IPS-11a (cell line): ENCODE results near the gene PTPN2.

Experiments
- H3K4me3 ChIP-seq: one replicate; pipeline ENCODE4 v1.5.1; 2013; ENCODE audit warnings: low read depth, low read length, control low read depth

PTPN2 gene

DNA sequence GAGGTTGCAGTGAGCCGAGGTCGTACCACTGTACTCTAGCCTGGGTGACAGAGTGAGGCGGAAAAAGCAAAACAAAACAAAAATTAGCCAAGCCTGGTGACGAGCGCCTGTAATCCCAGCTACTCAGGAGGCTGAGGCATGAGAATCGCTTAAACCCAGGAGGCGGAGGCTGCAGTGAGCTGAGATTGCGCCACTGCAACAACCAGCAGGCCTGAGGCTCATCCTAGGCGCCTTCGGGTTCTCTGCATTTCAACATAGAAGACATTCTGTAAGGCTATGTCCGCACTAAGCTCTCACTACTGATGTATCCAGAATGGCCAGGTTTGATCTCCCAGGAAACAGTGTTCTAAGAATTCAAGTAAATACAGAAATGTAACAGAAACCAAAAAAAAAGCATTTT is 23.5 kb downstream of the PTPN2 start:
- no peak overlapping the region for H3K4me3 ChIP-seq

DNA sequence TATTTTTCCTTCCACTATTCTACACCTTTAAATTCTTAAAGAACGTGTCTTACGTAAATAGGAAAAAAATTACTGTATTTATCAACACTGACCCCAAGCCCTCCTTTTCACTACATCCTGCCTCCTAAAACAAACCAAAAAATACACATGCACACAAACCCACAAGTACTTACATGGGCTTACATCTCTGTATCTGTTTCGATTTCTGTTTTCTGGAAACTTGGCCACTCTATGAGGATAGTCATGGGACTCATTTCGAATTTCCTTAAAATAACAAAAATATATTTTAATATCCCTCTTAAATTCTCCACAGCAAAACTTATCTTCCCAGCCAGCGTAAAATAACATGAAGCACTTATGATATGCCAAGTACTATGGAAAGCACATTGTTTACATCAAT is 25.0 kb downstream of the PTPN2 start:
- H3K4me3 ChIP-seq, result no peak overlapping the region

DNA sequence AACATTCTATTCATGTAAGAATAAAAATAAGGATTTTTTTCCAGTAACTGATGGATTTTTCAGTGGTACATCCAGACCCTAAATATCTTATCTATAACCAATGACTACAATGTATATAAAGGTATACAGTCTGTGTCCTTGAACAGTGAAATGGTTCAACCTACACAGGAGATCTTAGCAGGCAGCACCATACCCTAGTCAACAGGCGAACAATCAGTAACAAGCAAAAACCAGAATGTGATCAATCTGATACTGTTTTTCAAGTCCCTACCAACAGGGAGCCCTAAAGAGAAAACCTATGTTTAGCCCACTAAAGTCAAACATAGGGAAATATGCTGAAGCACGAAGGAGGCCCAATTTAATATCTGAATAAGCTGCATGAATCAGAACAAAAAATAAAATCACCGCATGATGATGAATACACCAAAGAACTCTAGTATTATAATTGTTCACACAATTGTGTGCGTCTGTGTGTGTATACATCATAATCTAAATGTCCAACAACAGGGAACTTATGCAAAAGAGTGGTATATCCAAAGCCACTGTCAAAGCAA is 26.0 kb downstream of the PTPN2 start:
- no peak overlapping the region for H3K4me3 ChIP-seq

DNA sequence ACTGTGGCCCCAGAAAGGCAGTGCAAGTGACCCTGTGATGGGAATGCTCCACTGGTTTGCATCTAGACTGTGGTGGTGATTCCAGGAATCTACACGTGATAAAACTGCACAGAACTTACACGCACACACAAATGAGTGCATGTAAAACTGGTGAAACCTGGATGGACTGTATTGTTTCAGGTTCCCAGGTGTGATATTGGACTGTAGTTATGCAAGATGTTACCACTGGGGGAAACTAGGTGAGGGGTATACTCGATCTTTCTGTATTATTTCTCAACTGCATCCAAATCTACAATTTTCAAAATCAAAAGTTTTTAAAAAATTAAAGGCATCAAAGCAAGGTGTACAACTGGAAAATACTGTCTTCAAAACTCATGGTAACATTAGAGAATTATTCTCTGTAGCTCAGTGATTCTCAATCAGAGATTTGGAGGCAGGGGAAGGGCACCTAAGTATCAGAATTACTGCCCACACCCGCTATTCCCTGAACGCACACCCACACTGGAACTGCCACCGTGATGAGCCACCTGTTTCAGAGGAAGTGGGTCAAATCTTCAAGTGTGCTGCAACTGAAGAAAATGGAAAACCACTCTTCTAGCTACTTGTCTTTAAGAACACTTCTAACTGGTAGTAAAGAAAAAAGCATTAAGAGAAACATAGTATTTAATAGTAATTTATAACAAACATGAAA is 26.7 kb downstream of the PTPN2 start:
- no peak overlapping the region for H3K4me3 ChIP-seq

DNA sequence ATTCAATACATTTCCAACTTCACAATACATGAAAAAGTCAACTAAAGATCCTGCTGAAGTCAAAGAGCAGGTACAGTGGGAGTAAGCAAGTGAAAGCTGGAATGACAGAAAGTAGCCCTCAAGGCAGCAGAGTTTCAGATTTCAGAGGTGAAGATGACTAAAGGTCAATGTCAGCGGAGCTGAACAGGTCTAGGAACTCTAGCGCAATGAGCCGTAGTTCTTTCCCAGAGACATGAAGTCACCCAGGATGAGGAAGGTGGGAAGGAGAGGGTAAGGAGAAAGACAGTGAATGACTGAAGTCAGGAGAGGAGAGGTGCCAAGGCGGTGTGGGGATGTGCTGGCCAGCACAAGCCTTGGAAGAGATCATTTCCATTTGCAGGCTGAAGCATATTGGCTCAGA is 28.1 kb downstream of the PTPN2 start:
- no peak overlapping the region for H3K4me3 ChIP-seq

DNA sequence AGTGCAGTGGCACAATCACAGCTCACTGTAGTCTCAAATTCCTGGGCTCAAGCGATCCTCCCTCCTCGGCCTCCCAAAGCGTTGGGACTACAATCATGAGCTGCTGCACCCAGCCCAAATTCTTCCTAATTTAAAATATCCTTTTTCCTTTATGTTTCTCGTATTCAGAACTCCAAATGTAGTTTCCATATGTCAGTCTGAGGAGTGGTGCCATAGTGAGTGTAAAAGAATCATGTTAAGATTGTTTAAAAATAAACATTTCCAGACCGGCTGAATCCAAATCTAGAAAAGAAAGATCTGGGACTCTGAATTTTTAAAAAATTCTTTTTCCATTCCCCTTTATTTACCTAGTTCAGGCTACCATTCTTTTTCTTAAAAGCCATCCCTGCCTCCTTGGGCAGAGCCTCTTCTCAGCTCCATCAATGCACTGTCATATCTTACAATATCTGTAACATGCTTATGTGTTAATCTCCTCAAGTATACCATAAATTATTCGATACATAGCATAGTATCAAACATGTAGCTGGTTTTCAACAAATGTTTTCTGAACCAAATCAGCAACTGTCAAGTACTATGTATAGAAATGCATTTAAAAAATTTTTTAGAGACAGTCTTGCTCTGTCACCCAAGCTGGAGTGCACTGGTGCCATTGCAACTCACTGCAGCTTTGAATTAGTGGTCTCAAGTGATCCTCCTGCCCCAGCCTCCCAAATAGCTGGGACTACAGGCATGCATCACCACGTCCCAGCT is 31.3 kb downstream of the PTPN2 start:
- H3K4me3 ChIP-seq, result no peak overlapping the region

DNA sequence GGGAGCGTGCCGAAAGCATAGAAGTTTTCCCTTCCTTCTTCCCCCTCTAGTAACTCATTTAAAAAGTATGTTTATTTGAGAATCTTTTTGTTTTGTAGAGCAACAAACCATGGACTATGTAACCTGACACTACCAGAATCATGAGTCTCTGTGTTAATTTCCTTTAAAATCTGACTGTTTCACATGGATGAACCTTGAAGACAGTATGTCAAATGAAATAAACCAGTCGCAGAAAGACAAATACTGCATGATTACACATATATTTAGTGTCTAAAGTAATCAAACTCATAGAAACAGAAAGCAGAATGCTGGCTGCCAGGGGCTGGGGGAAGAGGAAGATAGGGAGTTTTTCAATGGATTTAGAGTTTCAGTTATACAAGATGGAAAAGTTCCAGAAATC is 32.3 kb downstream of the PTPN2 start:
- H3K4me3 ChIP-seq, result no peak overlapping the region

DNA sequence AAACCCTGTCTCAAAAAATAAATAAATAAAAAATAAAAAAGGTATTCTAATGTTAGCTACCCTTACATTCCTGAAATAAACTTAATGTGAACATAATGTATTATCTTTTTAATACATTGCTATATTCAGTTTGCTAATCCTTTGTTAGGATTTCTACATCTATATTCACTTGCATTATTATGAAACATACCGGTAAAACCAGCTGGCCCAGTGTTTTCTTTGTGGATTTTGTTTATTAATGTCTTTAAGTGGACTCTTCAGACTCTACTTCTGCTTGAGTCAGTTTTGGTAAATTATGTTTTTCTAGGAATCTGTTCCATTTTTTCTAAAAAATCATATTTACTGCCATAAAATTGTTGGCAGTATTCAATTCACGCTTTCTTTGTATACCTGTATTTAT is 34.5 kb downstream of the PTPN2 start:
- H3K4me3 ChIP-seq, result no peak overlapping the region

DNA sequence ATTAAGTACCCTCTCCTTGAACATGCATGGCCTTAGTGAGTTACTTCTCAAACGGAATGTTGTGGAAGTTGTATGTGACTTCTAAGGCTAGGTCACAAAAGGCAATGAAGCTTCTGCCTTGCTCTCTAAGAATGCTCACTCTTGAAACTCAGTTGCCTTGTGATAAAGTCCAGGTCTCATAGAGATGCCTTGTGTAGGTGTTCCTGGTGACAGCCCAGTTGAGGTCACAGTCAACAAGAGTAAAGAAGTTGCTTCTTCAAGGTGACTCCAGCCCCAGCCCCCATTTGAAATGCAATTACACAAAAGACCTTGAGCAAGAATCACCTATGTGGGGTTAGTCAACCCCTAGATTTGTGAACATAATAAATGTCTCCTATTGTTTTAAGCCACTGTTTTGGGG is 35.6 kb downstream of the PTPN2 start:
- H3K4me3 ChIP-seq, result no peak overlapping the region

DNA sequence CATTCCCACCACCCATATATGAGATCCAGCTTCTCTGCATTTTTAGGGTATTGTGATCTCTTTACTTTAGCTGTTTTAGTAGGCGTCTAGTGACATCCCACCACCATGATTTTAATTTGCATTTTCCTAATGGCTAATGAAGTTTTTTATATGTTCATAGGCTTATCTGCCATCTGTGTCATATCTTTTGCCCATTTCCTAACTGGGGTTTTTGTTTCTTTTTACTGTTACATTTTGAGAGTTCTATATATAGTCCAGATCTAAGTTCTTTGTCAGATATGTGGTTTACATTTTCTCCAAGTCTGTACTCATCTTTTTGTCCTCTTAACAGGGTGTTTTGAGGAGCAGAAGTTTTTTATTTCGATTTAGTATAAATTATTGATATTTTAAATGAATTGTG is 39.6 kb downstream of the PTPN2 start:
- H3K4me3 ChIP-seq, result no peak overlapping the region

DNA sequence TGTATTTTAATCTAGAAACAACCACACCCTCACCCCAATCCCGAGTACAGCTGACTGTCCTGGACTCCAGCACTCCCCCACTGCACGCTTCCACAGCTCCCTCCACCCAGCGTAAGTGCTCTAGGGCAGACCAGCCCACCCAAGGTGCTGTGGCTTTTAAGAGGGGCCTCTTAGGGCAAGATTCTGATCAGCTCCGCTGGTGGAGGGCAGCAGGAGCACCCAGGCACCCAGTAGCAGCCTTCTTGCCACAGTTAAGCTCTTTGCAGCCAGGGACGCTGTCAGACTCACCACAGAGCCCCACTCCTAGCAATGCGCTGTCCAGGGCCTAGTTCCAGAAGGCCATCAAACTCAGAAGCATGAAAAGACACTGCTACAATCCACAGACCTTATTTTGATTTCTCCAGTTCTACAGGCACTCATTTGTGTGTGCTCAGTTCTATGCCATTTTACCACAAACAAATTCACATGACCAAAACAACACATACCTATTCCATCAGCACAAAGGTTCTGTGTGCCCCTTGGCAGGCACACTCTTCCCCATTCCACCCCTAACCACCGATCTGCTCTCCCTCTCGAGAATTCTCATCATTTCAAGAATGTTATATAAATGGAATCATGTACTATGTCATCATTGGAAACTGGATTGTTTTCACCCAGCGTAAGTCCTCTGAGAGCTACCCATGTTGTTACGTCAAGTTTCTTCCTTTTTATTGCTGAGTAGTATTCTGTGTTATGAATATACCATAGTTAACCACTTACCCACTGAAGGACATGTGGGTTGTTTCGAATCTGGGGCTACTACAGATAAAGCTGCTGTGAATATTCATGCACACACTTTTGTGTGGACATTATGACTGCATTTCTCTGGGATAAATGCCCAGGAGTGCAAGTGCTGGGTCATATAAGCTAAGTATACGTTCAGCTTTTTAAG is 40.4 kb downstream of the PTPN2 start:
- H3K4me3 ChIP-seq, result no peak overlapping the region

DNA sequence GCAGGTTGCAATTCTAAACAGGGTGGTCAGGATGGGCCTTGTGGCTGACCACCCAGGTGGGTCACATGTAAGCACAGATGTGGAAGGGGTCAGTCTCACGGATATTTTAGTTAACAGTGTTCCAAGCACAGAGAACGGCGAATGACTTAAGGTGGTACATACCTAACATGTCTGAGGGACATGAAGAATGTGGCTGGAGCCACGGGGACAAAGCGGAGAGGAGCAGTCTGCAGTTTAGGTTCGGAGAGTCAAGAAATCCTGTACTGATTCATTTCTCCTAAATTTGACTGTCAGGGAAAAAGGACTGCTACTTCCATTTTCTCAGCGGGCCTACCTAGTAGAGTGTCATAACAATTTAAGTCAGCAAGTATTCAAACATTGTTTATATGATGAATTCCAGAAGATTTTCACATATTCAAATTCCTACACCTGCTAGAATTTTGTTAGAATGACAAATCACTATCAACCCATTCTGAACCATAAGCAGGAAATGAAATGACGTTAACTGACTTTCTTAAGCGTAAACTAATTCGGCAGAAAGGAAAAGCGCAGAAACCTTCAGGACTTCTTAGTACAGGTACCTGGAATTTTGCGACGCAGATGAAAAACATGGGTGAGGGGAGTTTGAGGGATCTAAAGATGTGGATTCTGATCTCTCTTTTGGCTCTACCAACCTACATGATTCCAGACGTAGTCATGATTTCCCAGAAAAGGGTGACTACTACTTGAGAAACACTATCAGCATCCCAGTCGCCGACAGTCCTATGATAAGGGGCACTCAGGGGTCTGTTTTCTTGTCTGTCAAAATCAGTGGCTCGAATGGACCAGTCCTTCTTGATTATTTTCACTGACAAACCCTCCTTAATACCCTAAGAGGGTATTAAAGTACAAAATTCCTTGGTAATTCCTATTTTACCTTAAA is 41.3 kb downstream of the PTPN2 start:
- no peak overlapping the region for H3K4me3 ChIP-seq

DNA sequence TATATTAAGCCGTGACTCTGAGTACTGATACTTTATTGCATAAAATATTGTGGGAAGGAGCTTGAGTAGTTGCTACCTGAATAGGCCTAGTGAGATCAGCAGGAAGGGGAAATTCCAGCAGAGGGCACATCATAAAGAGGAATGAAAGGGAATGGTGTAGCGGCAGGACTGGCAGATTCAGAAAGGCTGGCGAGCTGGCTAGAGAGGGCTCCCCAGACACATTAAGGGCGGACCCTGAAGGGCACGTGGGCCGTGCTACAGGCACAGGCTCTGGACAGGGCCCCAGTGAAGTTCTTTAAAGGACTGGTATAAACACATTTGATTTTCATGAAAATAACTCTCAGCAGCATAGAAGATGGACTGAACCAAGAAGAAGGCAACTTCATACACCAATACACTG is 43.0 kb downstream of the PTPN2 start:
- no peak overlapping the region for H3K4me3 ChIP-seq

DNA sequence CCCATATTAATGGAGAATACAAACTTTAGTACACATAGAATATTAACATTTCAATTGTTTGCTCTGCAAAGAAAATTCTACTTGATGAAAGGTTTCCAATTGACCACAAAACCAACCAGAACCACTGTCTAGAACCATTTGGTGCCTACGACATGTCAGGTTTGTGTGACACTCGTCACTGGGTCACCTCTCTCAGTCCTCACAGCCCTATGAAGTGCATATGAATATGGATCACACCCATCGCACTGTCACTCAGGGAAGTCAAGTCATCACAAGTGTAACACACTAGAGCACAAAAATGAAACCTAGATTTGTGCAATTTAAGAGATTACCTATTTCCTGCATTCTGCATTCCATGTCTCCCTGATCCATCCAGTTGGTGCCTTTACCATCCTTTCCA is 43.7 kb downstream of the PTPN2 start:
- no peak overlapping the region for H3K4me3 ChIP-seq

DNA sequence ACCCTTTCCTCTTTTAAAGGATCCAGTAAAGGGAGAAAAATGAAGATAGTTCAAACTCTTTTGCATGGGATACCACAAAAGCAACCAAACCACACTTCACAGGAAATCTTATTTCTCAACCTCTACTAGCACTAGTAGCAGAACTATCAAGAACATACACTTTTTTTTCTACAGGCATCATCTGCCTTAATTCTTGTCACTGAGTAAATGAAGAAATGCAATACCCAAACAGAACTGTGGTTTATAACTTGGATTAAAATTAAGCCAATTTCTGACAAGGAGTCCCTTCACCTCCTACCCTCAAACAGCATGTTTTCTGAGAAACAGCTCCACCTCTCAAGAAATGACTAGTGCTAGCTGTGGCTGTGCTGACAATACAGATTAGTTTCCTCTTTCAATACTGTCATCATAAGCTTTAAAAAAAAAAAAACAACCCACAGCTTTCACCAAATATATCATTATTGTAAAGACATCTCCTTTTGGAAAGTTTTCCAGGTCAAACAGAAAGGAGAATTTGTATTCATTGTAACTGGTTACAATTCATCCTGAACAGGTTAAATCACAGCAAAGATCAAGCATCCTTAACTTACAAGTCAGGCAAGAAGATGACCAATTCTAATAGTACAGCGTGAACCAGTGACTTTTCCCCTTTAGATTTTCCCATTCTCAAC is 44.4 kb downstream of the PTPN2 start:
- no peak overlapping the region for H3K4me3 ChIP-seq

DNA sequence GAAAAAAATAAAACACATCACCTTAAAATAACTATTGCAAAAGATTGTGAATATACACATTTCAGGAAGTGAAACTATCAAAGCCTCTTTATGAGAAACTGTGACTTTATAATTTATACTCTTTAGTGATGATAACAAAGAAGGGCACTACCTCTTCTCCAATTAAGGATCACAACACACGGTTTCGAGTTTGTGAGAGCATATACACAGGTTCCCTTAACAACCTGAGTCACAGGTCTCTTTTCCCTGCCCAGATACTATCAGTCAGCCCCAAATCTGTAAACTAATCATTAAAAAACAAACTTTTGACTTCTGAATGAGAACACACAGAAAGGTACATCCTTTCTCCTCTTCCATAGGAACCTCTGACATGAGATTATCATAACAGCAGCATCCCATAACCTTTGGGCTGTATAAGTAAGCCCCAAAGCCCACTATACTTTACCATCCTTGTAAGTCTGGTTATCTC is 44.9 kb downstream of the PTPN2 start:
- no peak overlapping the region for H3K4me3 ChIP-seq

DNA sequence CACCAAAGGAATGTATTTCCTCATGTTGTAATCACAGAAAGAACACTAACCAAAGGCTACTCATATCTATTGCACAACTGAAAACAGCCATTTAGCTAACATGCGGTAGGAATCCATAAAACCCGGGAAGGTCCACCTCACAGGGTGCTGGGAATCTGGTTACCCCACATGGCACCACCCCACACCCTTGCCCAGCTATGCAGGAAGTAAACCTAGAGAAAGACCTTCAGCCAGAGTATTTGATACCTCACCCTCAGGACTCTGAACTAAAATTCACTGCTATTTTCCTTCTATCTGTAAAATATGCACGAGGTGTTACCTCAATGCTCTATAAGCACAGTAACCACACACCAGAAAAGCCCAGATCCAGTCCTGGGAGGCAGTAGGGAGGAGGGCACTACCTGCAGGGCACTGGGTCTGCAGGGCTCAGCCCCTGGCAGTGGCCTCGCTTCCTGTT is 45.8 kb downstream of the PTPN2 start:
- no peak overlapping the region for H3K4me3 ChIP-seq

DNA sequence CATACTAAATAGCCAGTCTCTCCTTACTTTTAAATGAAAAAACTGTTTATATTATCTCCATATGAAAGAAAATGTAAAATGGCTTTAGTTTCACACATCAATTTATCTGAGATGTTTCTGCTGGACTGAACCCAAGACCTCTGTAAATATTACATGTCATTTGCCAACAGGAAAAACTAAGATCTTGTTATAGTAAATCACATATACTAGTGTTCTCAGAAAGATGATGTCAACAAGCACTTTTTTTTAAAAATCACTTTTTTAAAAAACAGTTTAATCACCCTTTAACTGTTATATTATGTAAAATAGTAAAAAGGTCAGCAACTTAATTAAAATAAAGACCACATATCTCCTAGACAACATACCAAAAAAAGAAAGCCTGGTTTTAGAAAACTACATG is 46.3 kb downstream of the PTPN2 start:
- no peak overlapping the region for H3K4me3 ChIP-seq

DNA sequence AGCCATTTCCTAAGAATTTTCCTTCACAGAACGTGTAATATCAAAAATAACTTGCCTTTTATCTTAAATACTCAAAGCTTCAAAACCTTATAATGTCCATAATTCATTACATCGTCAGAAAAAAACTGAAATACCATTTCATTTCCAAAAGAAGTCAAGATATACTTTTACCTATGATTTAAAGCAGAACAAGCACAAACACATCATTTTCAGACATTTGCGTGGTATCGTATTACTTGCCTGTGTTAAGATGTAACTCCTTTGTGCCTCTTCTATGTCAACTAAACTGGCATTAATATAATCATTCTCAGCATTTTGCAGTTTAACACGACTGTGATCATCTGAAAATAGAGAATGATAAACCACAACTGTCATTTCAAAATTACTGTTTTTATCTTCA is 47.5 kb downstream of the PTPN2 start:
- H3K4me3 ChIP-seq, result no peak overlapping the region
